NCI-H2029 treated with DMSO at 0.1 percent for 48 hours (cell line): ENCODE measurements around the gene PRR19.

ENCODE experiments used
- DNase-seq: peaks from one replicate; lab custom pipeline; 2025; lab: John Stamatoyannopoulos, UW

Gene PRR19

GRCh38 chr19:42349378-42350107 is 47.6 kb downstream of the PRR19 start:
- no peak for DNase-seq

- no peak for DNase-seq
Observed at GRCh38 chr19:42350417-42350816, 48.5 kb downstream of the PRR19 start.

- peak; percentile 2 for DNase-seq
Observed at GRCh38 chr19:42351079-42351735, 49.3 kb downstream of the PRR19 start.

GRCh38 chr19:42352301-42353259 is 50.6 kb downstream of the PRR19 start:
- peak; percentile 31 for DNase-seq

- no peak for DNase-seq
Observed at GRCh38 chr19:42353341-42354015, 51.5 kb downstream of the PRR19 start.

- DNase-seq, result no peak
Observed at GRCh38 chr19:42355896-42356295, 54.0 kb downstream of the PRR19 start.

GRCh38 chr19:42356686-42357085 is 54.8 kb downstream of the PRR19 start:
- no peak for DNase-seq

GRCh38 chr19:42357290-42357689 is 55.4 kb downstream of the PRR19 start:
- no peak for DNase-seq
